ENCODE data around the gene OTUB1. TPM values are rescaled to one million over a fixed set of nuclear protein-coding genes. Genes with fewer than 3 reads are reported as not detected.

OTUB1 gene
- total and polyA plus RNA-seq, 2 of the 4 experiments (the other 2 are of a cell fraction) = 69.0 to 168 TPM

DNA sequence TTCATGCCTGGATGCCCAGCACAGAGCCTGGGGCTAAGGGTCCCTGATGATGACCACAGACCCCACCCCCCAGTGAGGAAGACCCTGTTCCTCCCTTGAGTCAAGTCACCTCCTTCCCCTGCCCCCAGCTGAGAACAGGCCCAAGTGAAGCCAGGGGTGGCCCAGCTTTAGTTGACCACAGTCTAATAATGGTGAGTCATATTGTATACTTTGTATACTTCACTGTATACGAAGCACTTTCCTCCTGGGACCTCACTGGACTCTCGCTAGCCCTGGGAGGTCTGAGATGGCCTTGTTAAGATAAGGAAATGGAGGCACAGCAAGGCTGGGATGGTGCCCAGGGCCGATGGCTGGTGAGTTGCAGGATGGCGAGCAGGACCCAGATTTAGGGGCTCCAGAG is 45.8 kb downstream of the OTUB1 start:
- Histone ChIP-seq H3K14ac (replicated peaks; ENCODE audit: low read depth, low read length) (no peak overlapping the region), H3K4me2 (ENCODE audit: low read depth, low read length) (no peak overlapping the region), H4K91ac (ENCODE audit: insufficient read depth, low read depth, low read length) (no peak overlapping the region), H3K9ac (ENCODE audit: low read depth, low read length) (no peak overlapping the region), H2BK15ac (ENCODE audit: low read depth, low read length) (0 out of 3 replicates have a peak overlapping the region, but pooled peaks have one; percentile 4), H3K79me1 (ENCODE audit: low read depth in 1 of 2, low read length in 2 of 2) (no peaks in the 10 kb centered on the region), H4K8ac (ENCODE audit: low read depth in 2 of 2, low read length in 2 of 2) (no peak overlapping the region), H2AFZ (replicated peaks; ENCODE audit: low read length, poor library complexity) (no peak overlapping the region), H3K9me1 (ENCODE audit: insufficient read depth, low read length) (peaks cover 3% of the 10 kb centered on the region; the same call in 1 of the 2 replicates), H2BK5ac (ENCODE audit: low read depth, low read length, poor library complexity, severe bottlenecking) (no peak overlapping the region), H2AK5ac (ENCODE audit: low read depth, low read length) (no peak overlapping the region; the same call in 1 of the 2 replicates), H2AK9ac (replicated peaks; ENCODE audit: low read depth, low read length, poor library complexity) (no peak overlapping the region), H2BK120ac (ENCODE audit: low read depth, low read length) (no peak overlapping the region), H3K23ac (ENCODE audit: low read depth, low read length) (no peak overlapping the region), H3K4me1 (ENCODE audit: control insufficient read depth, insufficient read depth, low read length) (peaks cover 11% of the 10 kb centered on the region; the same call in 1 of the 2 replicates), H4K20me1 (ENCODE audit: insufficient read depth, low read length) (peaks cover 10% of the 10 kb centered on the region), H3K18ac (ENCODE audit: low read depth, low read length) (no peak overlapping the region), H3K36me3 (ENCODE audit: control insufficient read depth, insufficient read depth, low read length) (no peaks in the 10 kb centered on the region), H4K5ac (ENCODE audit: low read depth, low read length) (no peak overlapping the region), H3K27me3 (ENCODE audit: control insufficient read depth, insufficient read depth, low read length) (peaks cover 12% of the 10 kb centered on the region), H3K4me3 (ENCODE audit: insufficient read depth, low read depth, low read length) (no peak overlapping the region), H3K4ac (ENCODE audit: low read depth, low read length) (no peak overlapping the region; the same call in 1 of the 2 replicates), H3K9me3 (ENCODE audit: control insufficient read depth, insufficient read depth, low read length) (no peaks in the 10 kb centered on the region), H3K56ac (ENCODE audit: extremely low read depth, insufficient read depth, low read length) (no peak overlapping the region), H2BK20ac (ENCODE audit: low read depth, low read length) (no peak overlapping the region), H3K27ac (ENCODE audit: insufficient read depth, low read length) (no peak overlapping the region)
- no CpG with 5 or more reads among the region's 4 CpGs for WGBS, 2 experiments (ENCODE audit: extremely low coverage in 2 of 2, insufficient read length in 1 of 2)
- ChIA-PET CTCF (no interaction called here), POLR2A (ENCODE audit: unreplicated experiment) (no interaction called here)
- ATAC-seq (ENCODE audit: low read depth) (peak; percentile 68), DNase-seq (peak; percentile 49)
- dilution Hi-C loops (cut with HindIII; ENCODE audit: low sequenced_read_pairs, unreplicated experiment) = no loop called here
- in situ Hi-C loops (cut with MboI; ENCODE audit: low sequenced_read_pairs) = no loop called here
- BruUV-seq (replicated peaks) = no TSS peak
- TF ChIP-seq, protein P1, sequence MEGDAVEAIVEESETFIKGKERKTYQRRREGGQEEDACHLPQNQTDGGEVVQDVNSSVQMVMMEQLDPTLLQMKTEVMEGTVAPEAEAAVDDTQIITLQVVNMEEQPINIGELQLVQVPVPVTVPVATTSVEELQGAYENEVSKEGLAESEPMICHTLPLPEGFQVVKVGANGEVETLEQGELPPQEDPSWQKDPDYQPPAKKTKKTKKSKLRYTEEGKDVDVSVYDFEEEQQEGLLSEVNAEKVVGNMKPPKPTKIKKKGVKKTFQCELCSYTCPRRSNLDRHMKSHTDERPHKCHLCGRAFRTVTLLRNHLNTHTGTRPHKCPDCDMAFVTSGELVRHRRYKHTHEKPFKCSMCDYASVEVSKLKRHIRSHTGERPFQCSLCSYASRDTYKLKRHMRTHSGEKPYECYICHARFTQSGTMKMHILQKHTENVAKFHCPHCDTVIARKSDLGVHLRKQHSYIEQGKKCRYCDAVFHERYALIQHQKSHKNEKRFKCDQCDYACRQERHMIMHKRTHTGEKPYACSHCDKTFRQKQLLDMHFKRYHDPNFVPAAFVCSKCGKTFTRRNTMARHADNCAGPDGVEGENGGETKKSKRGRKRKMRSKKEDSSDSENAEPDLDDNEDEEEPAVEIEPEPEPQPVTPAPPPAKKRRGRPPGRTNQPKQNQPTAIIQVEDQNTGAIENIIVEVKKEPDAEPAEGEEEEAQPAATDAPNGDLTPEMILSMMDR (conservative IDR thresholded peaks at IDR 0.05; ENCODE audit: low read depth, low read length) = no peak
- TF ChIP-seq FOS (IDR thresholded peaks at IDR 0.05; ENCODE audit: low read depth, low read length) (0 out of 2 replicates have a peak, but pooled peaks have one; percentile 17), POLR2A (IDR thresholded peaks at IDR 0.05; ENCODE audit: low read depth, low read length) (no peak)
- intact Hi-C loops (cut with micrococcal nuclease) = no loop called here
